GM11168 (cell line): Measurements from ENCODE around the gene LSS.

Source experiments
- in situ Hi-C: fragments of 300-500 bp; cut with MboI; formaldehyde crosslinking; loops from one replicate; pipeline ENCODE4 v1.12.0; 2022; ENCODE audit warnings: low sequenced_read_pairs; ENCODE audit not compliant: unreplicated experiment

The LSS gene

DNA sequence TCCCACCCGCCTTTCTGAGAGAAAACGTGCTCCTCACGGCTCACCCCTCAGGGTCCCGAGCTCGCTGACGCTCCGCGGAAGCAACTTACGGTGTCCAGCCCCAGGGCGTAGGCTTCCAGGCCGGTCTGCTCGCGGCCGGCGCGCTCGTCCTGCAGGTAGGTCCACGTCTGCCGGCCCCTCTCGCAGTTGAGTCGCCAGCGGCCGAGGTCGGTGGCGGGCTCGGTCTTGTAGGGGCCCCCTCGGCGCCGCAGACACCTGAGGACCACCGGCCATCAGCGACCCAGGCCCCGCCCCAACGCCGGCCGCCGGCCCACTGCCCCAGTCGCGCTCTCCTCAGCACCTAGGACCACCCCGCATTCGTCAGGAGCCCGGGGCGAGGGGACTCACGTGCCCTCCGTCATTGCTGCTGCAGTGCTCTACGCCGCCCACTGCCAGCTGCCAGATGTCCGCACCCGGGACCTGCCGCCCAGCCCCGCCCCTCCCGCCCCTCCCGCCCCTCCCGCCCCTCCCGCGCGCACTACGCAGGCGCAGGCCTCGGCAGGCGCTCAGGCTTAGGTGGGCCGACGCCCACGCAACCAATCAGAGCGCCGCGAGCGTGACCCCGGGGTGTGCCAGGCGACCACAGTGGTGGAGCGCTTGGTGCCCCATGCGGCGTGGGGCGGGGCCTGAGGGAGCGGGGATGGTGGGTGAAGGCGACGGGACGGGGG is at the start of gene LSS:
LSS (minus strand) TSS at position 430 of the 707 bp plus-strand sequence; CDS start at position 401, 29 bp downstream.
- in situ Hi-C loops: no loop called here

DNA sequence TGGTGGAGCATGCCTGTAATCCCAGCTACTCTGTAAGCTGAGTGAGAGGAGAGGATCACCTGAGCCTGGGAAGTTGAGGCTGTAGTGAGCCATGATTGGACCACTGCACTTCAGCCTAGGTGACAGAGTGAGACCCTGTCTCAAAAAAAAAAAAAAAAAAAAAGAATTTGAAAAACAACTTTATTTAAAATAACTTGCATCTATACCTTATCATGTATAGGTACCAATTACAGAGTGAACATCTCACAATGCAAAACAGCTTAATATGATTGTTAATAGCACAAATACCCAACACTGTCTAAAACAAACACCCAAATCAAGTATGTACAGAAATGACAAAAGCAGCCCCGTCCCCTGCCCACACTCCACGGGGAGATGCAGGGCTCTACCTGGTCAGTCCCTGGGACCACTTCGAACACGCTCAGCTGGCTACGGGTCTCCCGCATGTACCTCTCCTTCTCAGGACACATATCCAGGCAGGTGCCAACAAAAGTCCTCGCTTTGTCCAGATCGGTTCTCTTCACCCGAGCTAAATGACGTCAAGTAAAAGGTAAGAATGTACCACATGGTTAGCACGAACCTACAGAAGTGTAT is 46.3 kb upstream of the LSS start:
- in situ Hi-C loops: no loop called here

DNA sequence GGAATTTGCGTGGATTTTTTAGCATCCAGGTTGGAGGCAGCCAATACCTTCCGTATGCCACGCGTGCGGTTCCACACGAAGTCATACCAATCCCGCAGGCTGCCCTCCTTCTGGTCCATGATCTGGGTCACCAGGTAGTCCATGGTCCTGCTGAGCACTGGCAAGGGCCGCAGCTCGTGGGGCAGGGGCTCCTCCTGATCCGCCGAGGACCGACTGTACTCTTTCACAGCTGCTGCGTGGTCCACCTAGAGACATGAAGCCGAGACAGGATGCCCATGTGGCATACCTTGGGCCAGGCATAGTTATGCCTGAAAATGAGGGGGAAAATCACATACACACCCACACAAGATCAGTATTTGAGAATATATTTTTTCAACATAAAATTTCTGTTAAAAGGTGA is 44.8 kb upstream of the LSS start:
- in situ Hi-C loops: no loop called here

GRCh38 chr21:46269466-46269865 is 40.9 kb upstream of the LSS start:
- in situ Hi-C loops: no loop called here

GRCh38 chr21:46268371-46268770 is 39.8 kb upstream of the LSS start:
- in situ Hi-C loops: no loop called here

GRCh38 chr21:46266946-46267345 is 38.4 kb upstream of the LSS start:
- in situ Hi-C loops: no loop called here

DNA sequence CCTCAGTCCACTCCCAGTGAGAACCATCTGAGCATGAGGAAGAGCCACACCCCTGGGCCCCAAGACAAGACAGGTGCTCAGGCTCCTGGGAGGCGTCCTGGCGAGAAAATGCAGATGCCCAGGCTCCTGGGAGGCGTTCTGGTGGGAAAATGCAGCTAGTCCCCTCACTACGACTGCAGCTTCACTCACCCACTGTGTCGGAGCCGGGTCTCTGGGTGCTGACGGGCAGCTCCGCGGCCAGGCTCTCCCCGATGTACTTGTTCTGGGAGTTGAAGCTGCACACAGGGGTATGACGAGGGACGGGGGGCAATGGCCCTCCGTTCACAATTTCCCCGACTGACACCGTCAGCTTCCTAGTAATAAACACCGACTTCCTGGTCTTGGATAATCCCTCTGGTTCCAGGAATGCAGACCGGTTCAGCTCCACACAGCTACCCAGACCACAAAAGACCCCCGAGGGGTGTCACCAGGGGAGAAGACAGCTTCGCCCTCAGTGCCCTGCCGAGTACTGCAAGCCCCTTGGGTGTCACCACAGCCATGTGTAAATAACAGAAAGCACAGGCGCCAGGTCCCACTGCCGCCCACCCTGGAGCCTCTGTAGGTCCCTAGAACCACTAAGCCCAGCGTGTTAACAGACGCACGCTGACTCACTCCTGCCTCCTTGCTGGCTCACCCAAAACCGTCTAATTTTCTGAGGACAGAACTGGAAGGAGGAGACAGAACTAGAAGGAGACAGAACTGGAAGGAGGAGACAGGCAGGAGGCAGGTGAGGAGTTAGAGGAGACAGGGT is 37.4 kb upstream of the LSS start:
- in situ Hi-C loops: no loop called here

GRCh38 chr21:46264690-46265144 is 36.1 kb upstream of the LSS start:
- in situ Hi-C loops: no loop called here

DNA sequence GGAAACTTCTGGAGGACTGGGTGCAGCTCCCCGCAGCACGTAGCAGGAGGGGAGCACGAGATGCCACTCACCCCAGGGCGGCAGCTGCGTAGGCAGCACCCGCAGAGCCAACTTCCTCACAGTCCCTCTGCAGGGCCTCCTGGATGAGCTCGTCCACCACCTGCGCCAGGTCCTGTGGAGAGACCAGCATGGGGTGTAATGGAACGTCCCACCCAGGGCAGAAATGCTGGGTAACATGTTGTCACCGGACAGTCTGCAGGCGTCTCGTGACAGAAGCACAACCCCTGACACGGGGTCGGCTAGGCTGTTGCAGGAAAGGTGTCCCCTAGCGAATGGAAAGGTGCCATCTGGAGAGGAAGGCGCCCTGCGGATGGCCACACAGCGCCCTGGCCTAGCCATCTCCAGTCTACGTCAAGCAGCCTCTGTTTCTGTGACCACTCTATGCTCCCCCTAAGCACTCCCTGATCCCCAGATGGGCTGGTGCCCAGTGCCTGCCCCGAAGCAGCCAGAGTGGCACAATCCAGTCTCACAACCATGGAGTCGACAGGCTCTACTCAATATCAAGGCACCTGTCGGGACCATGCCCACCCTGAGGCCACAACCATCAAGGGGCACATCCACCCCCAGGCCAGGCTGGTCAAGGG is 35.6 kb upstream of the LSS start:
- in situ Hi-C loops: no loop called here

- in situ Hi-C loops: no loop called here
These were observed 28.0 kb upstream of the LSS start for GRCh38 chr21:46256501-46256994.

DNA sequence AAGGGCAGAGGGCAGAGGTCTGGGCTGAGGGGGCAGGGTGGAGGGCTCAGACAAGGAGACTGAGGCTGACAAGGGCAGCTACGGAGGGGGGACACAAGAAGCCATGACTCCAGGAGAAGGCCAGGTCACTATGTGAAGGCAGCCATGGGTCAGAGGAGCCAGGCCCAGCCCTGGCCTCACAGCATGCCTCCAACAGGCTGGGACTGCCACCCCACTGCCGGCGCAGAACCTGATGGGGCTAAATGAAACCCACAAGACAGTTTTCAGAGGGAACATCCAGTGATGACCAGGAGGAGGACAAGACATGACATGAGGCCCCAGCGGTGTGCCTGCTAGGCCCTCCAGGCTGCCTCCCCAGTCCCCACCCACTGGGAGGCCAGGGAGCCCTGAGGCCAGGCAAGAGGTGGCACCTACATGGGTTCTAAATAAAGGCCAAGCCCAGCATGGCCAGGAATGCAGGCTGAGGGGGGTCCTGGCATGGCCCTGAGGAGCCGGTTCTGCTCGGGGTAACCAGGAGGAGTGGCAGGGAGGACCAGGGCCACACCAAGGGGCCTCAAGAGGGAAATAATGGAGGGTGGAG is 27.3 kb upstream of the LSS start:
- in situ Hi-C loops: no loop called here

GRCh38 chr21:46255166-46255565 is 26.6 kb upstream of the LSS start:
- in situ Hi-C loops: no loop called here

GRCh38 chr21:46254208-46254975 is 25.8 kb upstream of the LSS start:
- in situ Hi-C loops: no loop called here

GRCh38 chr21:46253610-46254124 is 25.1 kb upstream of the LSS start:
- in situ Hi-C loops: no loop called here

DNA sequence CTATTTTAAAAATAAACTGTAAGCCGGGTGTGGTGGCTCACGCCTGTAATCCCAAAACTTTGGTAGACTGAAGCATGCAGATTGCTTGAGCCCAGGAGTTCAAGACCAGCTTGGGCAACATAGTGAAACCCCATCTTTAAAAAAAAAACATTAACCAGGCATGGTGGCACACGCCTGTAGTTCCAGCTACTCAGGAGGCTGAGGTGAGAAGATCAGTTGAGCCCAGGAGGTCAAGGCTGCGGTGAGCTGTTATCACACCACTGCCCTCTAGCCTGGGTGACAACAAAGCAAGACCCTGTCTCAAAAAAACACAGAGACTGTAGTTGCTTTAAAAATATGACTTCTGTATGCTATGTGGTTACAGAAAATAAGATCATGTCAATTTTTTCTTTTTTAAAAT is 24.3 kb upstream of the LSS start:
- in situ Hi-C loops: no loop called here

GRCh38 chr21:46250146-46250725 is 21.7 kb upstream of the LSS start:
- in situ Hi-C loops: no loop called here

GRCh38 chr21:46248827-46249226 is 20.3 kb upstream of the LSS start:
- in situ Hi-C loops: no loop called here

DNA sequence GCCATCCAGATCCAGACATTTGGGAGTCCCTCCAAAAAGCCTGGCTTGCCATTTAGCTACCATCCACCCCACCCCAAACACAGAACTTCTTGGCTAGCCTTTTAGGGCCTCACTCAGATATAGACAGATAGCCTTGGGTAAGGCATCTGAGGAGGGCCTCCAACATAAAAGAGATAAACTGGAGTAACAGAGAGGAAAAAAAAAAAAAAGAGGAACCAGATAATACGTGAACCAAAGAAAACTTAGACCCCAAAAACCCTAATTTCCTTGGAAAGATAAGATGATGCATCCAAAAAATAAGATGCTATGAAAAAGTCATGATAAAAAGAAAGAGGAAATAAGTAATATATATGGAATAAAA is 19.8 kb upstream of the LSS start:
- in situ Hi-C loops: no loop called here
